Omental fat pad (tissue), 4 donors: Measurements from ENCODE around the gene EIF2S2. TPM values are rescaled to one million over a fixed set of nuclear protein-coding genes. Genes with fewer than 3 reads are reported as not detected.

Experiments used
- ATAC-seq: fragments of 150-250 bp; one replicate; pipeline ENCODE4 v1.9.1; 2016; ENCODE audit warnings: mild to moderate bottlenecking, moderate library complexity; ENCODE audit not compliant: low FRiP score
- DNase-seq: peaks from one replicate; pipeline ENCODE4 v3.0.0-alpha.2; 2019; ENCODE audit warnings: low spot score
- total RNA-seq, 4 donors: library from RNA; depleted of rRNA; stranded (reverse); fragments of >200 nt; gene quantifications; one replicate each; pipeline ENCODE4 v1.1.0, GENCODE V29; 2016
- TF ChIP-seq, protein P1 (sequence below), 3 donors: fragments of 450-650 bp; IDR thresholded peaks; one replicate each; pipeline ENCODE4 v1.5.1; 2016 to 2017; ENCODE audit warnings: antibody characterized with exemption in 3 of 3, mild to moderate bottlenecking in 3 of 3, moderate library complexity in 2 of 3

The EIF2S2 gene
- total RNA-seq, 4 donors from 2014 or later = 39.2 to 64.8 (median 51.7) TPM

DNA sequence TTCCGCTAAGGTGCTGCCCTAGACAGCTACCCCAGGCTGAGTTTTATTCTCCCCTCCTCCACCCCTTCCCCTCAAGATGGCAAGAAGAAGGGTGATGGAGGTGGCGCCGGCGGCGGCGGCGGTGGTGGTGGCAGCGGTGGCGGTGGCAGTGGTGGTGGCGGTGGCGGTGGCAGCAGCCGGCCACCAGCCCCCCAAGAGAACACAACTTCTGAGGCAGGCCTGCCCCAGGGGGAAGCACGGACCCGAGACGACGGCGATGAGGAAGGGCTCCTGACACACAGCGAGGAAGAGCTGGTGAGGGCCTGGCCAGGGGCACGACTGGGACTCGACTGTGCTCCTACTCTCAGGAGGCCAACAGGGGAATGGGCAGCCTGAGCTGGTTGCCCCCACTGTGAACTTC lies 35.1 kb downstream of the EIF2S2 start:
- ATAC-seq (no peak), DNase-seq (no peak)
- TF ChIP-seq, protein P1, sequence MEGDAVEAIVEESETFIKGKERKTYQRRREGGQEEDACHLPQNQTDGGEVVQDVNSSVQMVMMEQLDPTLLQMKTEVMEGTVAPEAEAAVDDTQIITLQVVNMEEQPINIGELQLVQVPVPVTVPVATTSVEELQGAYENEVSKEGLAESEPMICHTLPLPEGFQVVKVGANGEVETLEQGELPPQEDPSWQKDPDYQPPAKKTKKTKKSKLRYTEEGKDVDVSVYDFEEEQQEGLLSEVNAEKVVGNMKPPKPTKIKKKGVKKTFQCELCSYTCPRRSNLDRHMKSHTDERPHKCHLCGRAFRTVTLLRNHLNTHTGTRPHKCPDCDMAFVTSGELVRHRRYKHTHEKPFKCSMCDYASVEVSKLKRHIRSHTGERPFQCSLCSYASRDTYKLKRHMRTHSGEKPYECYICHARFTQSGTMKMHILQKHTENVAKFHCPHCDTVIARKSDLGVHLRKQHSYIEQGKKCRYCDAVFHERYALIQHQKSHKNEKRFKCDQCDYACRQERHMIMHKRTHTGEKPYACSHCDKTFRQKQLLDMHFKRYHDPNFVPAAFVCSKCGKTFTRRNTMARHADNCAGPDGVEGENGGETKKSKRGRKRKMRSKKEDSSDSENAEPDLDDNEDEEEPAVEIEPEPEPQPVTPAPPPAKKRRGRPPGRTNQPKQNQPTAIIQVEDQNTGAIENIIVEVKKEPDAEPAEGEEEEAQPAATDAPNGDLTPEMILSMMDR (IDR thresholded peaks at IDR 0.05) = no peak

DNA sequence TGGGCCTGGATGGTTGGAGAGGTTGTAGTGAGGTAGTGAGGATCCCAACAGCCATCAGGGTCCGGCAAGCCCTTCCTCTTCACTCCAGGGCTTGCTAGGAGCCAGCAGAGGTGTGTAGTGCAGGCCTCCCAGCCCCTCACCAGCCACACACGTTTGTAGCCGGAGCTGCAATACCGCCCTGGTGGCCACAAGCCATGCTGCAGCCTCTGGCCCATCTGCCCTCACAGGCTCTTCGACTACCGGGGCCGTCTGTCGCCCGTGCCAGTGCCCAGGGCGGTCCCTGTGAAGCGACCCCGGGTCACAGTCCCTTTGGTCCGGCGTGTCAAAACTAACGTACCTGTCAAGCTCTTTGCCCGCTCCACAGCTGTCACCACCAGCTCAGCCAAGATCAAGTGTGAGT lies 36.4 kb downstream of the EIF2S2 start:
- TF ChIP-seq, protein P1 (IDR thresholded peaks at IDR 0.05) = no peak
- DNase-seq (no peak), ATAC-seq (no peak)

DNA sequence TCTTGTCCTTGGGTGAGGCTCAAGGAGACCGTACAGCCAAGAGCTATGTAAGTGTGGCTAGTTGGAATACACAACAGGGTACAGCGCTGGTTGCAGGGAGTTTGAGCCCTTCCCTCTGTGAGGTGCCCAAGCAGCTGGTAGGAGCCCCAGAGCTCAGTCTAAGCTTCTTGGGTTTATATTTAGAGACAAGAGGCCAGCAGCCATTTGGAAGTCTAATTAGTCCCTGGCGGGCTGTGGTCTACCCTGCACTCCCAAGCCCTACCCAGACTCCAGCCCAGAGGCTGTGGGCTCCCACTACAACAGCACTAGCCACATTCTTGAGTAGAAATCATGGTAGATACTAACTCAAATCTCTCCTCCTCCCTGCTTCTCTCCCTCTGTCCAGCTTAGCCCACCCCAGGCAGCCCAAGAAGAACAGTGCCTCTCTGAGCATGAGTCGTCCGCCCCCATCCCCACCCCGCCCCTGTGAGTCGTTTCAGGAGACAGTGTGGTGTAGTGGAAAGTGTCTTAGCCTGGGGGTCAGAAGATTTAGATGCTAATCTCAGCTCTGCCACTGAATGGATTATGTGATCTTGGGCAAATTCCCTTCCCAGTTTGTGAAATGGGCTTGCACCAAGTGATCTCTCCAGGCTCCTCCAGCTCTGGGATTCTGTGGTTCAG lies 37.8 kb downstream of the EIF2S2 start:
- TF ChIP-seq, protein P1 (IDR thresholded peaks at IDR 0.05) = no peak
- ATAC-seq (no peak), DNase-seq (no peak)

DNA sequence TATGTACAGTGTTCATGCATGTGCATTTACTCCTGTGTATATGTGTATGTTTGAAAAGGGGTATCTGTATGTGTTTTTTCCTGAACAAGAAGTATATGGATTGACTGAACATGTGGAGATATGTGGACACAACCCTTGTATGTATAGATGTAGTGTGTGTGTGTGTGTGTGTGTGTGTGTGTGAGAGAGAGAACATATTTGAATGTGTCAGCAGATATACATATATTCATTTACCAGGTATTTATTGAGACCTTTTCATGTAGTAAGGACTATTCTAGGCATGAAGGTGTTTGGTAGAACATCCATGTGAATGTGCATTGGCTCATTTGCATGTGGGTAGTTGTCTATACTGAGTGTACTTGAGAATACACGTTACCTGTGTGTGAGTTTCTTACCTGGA lies 39.3 kb downstream of the EIF2S2 start:
- TF ChIP-seq, protein P1 (IDR thresholded peaks at IDR 0.05) = no peak
- no peak for DNase-seq
- ATAC-seq = no peak

DNA sequence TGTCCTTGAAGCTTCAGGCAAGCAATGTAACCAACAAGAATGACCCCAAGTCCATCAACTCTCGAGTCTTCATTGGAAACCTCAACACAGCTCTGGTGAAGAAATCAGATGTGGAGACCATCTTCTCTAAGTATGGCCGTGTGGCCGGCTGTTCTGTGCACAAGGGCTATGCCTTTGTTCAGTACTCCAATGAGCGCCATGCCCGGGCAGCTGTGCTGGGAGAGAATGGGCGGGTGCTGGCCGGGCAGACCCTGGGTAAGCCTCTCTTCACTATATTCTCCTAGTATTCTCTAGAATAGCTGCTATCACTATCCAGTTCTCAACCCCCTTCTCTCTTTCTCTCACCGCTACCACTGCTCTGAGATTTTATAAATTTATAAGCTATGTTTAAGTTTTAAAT lies 40.0 kb downstream of the EIF2S2 start:
- DNase-seq (no peak), ATAC-seq (no peak)
- TF ChIP-seq, protein P1 (IDR thresholded peaks at IDR 0.05) = no peak

DNA sequence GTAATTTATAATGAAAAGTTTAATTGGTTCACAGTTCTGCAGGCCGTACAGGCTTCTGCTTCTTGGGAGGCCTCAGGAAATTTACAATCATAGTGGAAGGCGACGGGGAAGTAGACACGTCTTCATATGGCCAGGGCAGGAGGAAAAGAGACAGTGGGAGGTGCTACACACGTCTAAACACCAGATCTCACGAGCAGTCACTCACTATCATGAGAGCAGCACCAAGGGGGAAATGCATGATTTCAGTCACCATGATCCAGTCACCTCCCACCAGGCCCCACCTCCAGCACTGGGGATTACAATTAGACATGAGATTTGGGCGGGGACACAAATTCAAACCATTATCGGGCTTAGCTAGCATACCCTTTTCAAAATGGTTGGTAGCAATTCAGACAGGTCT lies 41.2 kb downstream of the EIF2S2 start:
- no peak for DNase-seq
- no peak for ATAC-seq
- TF ChIP-seq, protein P1 (IDR thresholded peaks at IDR 0.05) = no peak

DNA sequence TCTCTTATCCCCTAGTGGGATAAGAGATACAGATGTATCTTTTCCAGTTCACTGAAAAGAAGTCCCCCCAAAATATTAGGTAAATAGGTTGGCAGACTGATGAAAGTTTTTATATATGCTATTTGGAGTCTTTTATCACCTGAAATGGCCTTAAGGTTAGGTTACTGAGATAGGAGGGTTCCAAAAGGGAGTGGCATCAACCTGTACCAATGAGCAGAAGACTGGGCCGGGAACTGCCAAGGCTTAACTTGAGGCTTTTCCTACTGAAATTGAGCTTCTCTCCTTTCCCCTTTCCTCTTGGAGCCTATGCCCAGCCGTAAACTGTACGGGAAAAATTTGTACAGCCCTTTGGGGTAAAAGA lies 42.0 kb downstream of the EIF2S2 start:
- no peak for ATAC-seq
- TF ChIP-seq, protein P1 (IDR thresholded peaks at IDR 0.05) = no peak
- no peak for DNase-seq
